Neural crest cell (in vitro differentiated cells): Measurements from ENCODE around the gene NTRK2. TPM values are rescaled to one million over a fixed set of nuclear protein-coding genes. Genes with fewer than 3 reads are reported as not detected.

Source experiments
- DNase-seq: peaks from one replicate; pipeline ENCODE4 v3.0.0; 2021; ENCODE audit warnings: low read depth, mixed read lengths, low spot score
- H3K27ac Mint-ChIP-seq: one replicate; pipeline ENCODE4 v1.8.0; 2021; ENCODE audit warnings: mild to moderate bottlenecking, mixed read lengths; ENCODE audit not compliant: unreplicated experiment
- H3K27me3 Mint-ChIP-seq: 2 replicates; pipeline ENCODE4 v1.8.0; 2021; ENCODE audit warnings: low read depth, mild to moderate bottlenecking, mixed read lengths
- H3K36me3 Mint-ChIP-seq: 2 replicates; pipeline ENCODE4 v1.8.0; 2021; ENCODE audit warnings: low read depth, mild to moderate bottlenecking, mixed read lengths
- H3K4me1 Mint-ChIP-seq: 2 replicates; pipeline ENCODE4 v1.8.0; 2021; ENCODE audit warnings: mixed read lengths
- H3K4me3 Mint-ChIP-seq: one replicate; pipeline ENCODE4 v1.8.0; 2021; ENCODE audit warnings: mild to moderate bottlenecking, mixed read lengths
- H3K9me3 Mint-ChIP-seq: 2 replicates; pipeline ENCODE4 v1.8.0; 2021; ENCODE audit warnings: mixed read lengths
- CTCF ChIP-seq: fragments of 200-600 bp; sonication (generic); conservative IDR thresholded peaks from 2 replicates; pipeline ENCODE4 v1.5.0; 2021; ENCODE audit warnings: antibody characterized with exemption, mild to moderate bottlenecking
- total RNA-seq: library from RNA; stranded (reverse); gene quantifications from 2 replicates; pipeline ENCODE4 v1.2.1, GENCODE V29; 2021

NTRK2 gene
- total RNA-seq, 1 donor from 2014 or later, result 20.6 TPM

GRCh38 chr9:84697509-84698114, 28.1 kb downstream of the NTRK2 start:
- Mint-ChIP-seq H3K4me1 (peaks cover 29% of the 10 kb centered on the region), H3K27me3 (no peaks in the 10 kb centered on the region), H3K9me3 (no peaks in the 10 kb centered on the region), H3K4me3 (no peak overlapping the region), H3K27ac (no peak overlapping the region), H3K36me3 (peaks cover 4% of the 10 kb centered on the region)
- peak; percentile 59 for DNase-seq
- TF ChIP-seq CTCF, result peak; percentile 79

- H3K27me3 Mint-ChIP-seq, result no peaks in the 10 kb centered on the region
- no peaks in the 10 kb centered on the region for H3K9me3 Mint-ChIP-seq
- no peak for DNase-seq
- peaks cover 4% of the 10 kb centered on the region for H3K36me3 Mint-ChIP-seq
- H3K4me1 Mint-ChIP-seq, result peaks cover 29% of the 10 kb centered on the region
- TF ChIP-seq CTCF, result no peak
- H3K4me3 Mint-ChIP-seq, result no peak overlapping the region
- H3K27ac Mint-ChIP-seq, result no peak overlapping the region
Measured at GRCh38 chr9:84698323-84698722, 28.8 kb downstream of the NTRK2 start.

- H3K27ac Mint-ChIP-seq, result no peak overlapping the region
- H3K9me3 Mint-ChIP-seq, result no peaks in the 10 kb centered on the region
- TF ChIP-seq CTCF, result no peak
- no peak overlapping the region for H3K4me3 Mint-ChIP-seq
- DNase-seq, result no peak
- peaks cover 29% of the 10 kb centered on the region for H3K4me1 Mint-ChIP-seq
- no peaks in the 10 kb centered on the region for H3K27me3 Mint-ChIP-seq
- peaks cover 4% of the 10 kb centered on the region for H3K36me3 Mint-ChIP-seq
Measured at GRCh38 chr9:84699984-84700383, 30.5 kb downstream of the NTRK2 start.

- H3K27ac Mint-ChIP-seq, result no peak overlapping the region
- H3K9me3 Mint-ChIP-seq, result no peaks in the 10 kb centered on the region
- no peak for DNase-seq
- no peak overlapping the region for H3K4me3 Mint-ChIP-seq
- peaks cover 4% of the 10 kb centered on the region for H3K36me3 Mint-ChIP-seq
- TF ChIP-seq CTCF, result no peak
- H3K27me3 Mint-ChIP-seq, result no peaks in the 10 kb centered on the region
- peaks cover 27% of the 10 kb centered on the region for H3K4me1 Mint-ChIP-seq
Measured at GRCh38 chr9:84701801-84702200, 32.3 kb downstream of the NTRK2 start.

- no peak for DNase-seq
- Mint-ChIP-seq H3K9me3 (no peaks in the 10 kb centered on the region), H3K27me3 (no peaks in the 10 kb centered on the region), H3K27ac (no peak overlapping the region), H3K4me1 (peaks cover 21% of the 10 kb centered on the region), H3K4me3 (no peak overlapping the region), H3K36me3 (peaks cover 4% of the 10 kb centered on the region)
- TF ChIP-seq CTCF, result no peak
Measured at GRCh38 chr9:84702471-84702870, 32.9 kb downstream of the NTRK2 start.
